ENCODE measurements around the gene LTB4R2. TPM values are rescaled to one million over a fixed set of nuclear protein-coding genes. Genes with fewer than 3 reads are reported as not detected.

Gene LTB4R2
- total RNA-seq, 2 donors from 2014 or later = 17.3 to 23.3 TPM

GRCh38 chr14:24312736-24313507, 3.0 kb downstream of the LTB4R2 start:
- H3K27ac Mint-ChIP-seq = peak overlapping the region; percentile 96
- peak overlapping the region; percentile 87 for H3K4me3 Mint-ChIP-seq
- H3K27me3 Mint-ChIP-seq = no peaks in the 10 kb centered on the region
- peaks cover 63% of the 10 kb centered on the region for H3K4me1 Mint-ChIP-seq
- peaks cover 6% of the 10 kb centered on the region for H3K36me3 Mint-ChIP-seq (ENCODE audit: low read depth)
- DNase-seq (no peak), ATAC-seq (no peak)
- no peaks in the 10 kb centered on the region for H3K9me3 ChIP-seq (ENCODE audit: control insufficient read depth, low read length, poor library complexity, severe bottlenecking)

GRCh38 chr14:24313913-24314312, 4.0 kb downstream of the LTB4R2 start:
- peaks cover 59% of the 10 kb centered on the region for H3K4me1 Mint-ChIP-seq
- ATAC-seq (no peak), DNase-seq (no peak)
- peaks cover 2% of the 10 kb centered on the region for H3K27me3 Mint-ChIP-seq
- peaks cover 3% of the 10 kb centered on the region for H3K36me3 Mint-ChIP-seq (ENCODE audit: low read depth)
- peak overlapping the region; percentile 87 for H3K4me3 Mint-ChIP-seq
- H3K9me3 ChIP-seq (ENCODE audit: control insufficient read depth, low read length, poor library complexity, severe bottlenecking) = no peaks in the 10 kb centered on the region
- peak overlapping the region; percentile 96 for H3K27ac Mint-ChIP-seq

GRCh38 chr14:24314377-24315193, 4.6 kb downstream of the LTB4R2 start:
- H3K36me3 Mint-ChIP-seq (ENCODE audit: low read depth) = peaks cover 3% of the 10 kb centered on the region
- H3K27ac Mint-ChIP-seq = peak overlapping the region; percentile 96
- peaks cover 52% of the 10 kb centered on the region for H3K4me1 Mint-ChIP-seq
- ATAC-seq (no peak), DNase-seq (no peak)
- peak overlapping the region; percentile 87 for H3K4me3 Mint-ChIP-seq
- H3K9me3 ChIP-seq (ENCODE audit: control insufficient read depth, low read length, poor library complexity, severe bottlenecking) = no peaks in the 10 kb centered on the region
- H3K27me3 Mint-ChIP-seq = peaks cover 9% of the 10 kb centered on the region

- no peaks in the 10 kb centered on the region for H3K9me3 ChIP-seq (ENCODE audit: control insufficient read depth, low read length, poor library complexity, severe bottlenecking)
- H3K4me1 Mint-ChIP-seq = peaks cover 47% of the 10 kb centered on the region
- DNase-seq (no peak), ATAC-seq (no peak)
- H3K27ac Mint-ChIP-seq = peak overlapping the region; percentile 96
- H3K4me3 Mint-ChIP-seq = peak overlapping the region; percentile 87
- H3K27me3 Mint-ChIP-seq = peaks cover 16% of the 10 kb centered on the region
- peaks cover 3% of the 10 kb centered on the region for H3K36me3 Mint-ChIP-seq (ENCODE audit: low read depth)
Observed at GRCh38 chr14:24315243-24315806, 5.4 kb downstream of the LTB4R2 start.

GRCh38 chr14:24315807-24316596, 6.1 kb downstream of the LTB4R2 start:
- Mint-ChIP-seq H3K27ac (peak overlapping the region; percentile 96), H3K4me3 (peak overlapping the region; percentile 61), H3K27me3 (peaks cover 18% of the 10 kb centered on the region), H3K4me1 (peaks cover 46% of the 10 kb centered on the region), H3K36me3 (ENCODE audit: low read depth) (peaks cover 3% of the 10 kb centered on the region)
- H3K9me3 ChIP-seq (ENCODE audit: control insufficient read depth, low read length, poor library complexity, severe bottlenecking) = no peaks in the 10 kb centered on the region
- ATAC-seq (no peak), DNase-seq (no peak)

- Mint-ChIP-seq H3K36me3 (ENCODE audit: low read depth) (peaks cover 3% of the 10 kb centered on the region), H3K27me3 (peaks cover 18% of the 10 kb centered on the region), H3K27ac (no peak overlapping the region), H3K4me1 (peaks cover 43% of the 10 kb centered on the region), H3K4me3 (no peak overlapping the region)
- DNase-seq (no peak), ATAC-seq (no peak)
- no peaks in the 10 kb centered on the region for H3K9me3 ChIP-seq (ENCODE audit: control insufficient read depth, low read length, poor library complexity, severe bottlenecking)
Observed at GRCh38 chr14:24316597-24316950, 6.6 kb downstream of the LTB4R2 start.

GRCh38 chr14:24317141-24317928, 7.4 kb downstream of the LTB4R2 start:
- peaks cover 18% of the 10 kb centered on the region for H3K27me3 Mint-ChIP-seq
- no peak overlapping the region for H3K27ac Mint-ChIP-seq
- H3K4me1 Mint-ChIP-seq = peaks cover 39% of the 10 kb centered on the region

GRCh38 chr14:24321212-24321975, 11.5 kb downstream of the LTB4R2 start:
- no peak for ATAC-seq
- no peak for DNase-seq
- Mint-ChIP-seq H3K27me3 (peaks cover 25% of the 10 kb centered on the region), H3K4me1 (peaks cover 13% of the 10 kb centered on the region), H3K4me3 (no peak overlapping the region), H3K27ac (no peak overlapping the region), H3K36me3 (ENCODE audit: low read depth) (no peaks in the 10 kb centered on the region)
- H3K9me3 ChIP-seq (ENCODE audit: control insufficient read depth, low read length, poor library complexity, severe bottlenecking) = no peaks in the 10 kb centered on the region

More at GRCh38 chr14:24317141-24317928, 7.4 kb downstream of the LTB4R2 start:
- ATAC-seq (no peak), DNase-seq (no peak)
- H3K36me3 Mint-ChIP-seq (ENCODE audit: low read depth) = peaks cover 3% of the 10 kb centered on the region
- no peaks in the 10 kb centered on the region for H3K9me3 ChIP-seq (ENCODE audit: control insufficient read depth, low read length, poor library complexity, severe bottlenecking)
- no peak overlapping the region for H3K4me3 Mint-ChIP-seq

GRCh38 chr14:24322672-24323071, 12.7 kb downstream of the LTB4R2 start:
- ATAC-seq = no peak
- Mint-ChIP-seq H3K27ac (no peak overlapping the region), H3K4me3 (no peak overlapping the region), H3K4me1 (peaks cover 16% of the 10 kb centered on the region), H3K27me3 (peaks cover 25% of the 10 kb centered on the region), H3K36me3 (ENCODE audit: low read depth) (no peaks in the 10 kb centered on the region)
- no peak for DNase-seq
- H3K9me3 ChIP-seq (ENCODE audit: control insufficient read depth, low read length, poor library complexity, severe bottlenecking) = no peaks in the 10 kb centered on the region

- ATAC-seq (no peak), DNase-seq (no peak)
- H3K9me3 ChIP-seq (ENCODE audit: control insufficient read depth, low read length, poor library complexity, severe bottlenecking) = no peaks in the 10 kb centered on the region
- Mint-ChIP-seq H3K4me1 (peaks cover 16% of the 10 kb centered on the region), H3K27me3 (peaks cover 25% of the 10 kb centered on the region), H3K4me3 (no peak overlapping the region), H3K36me3 (ENCODE audit: low read depth) (no peaks in the 10 kb centered on the region), H3K27ac (peak overlapping the region; percentile 24)
Observed at GRCh38 chr14:24323341-24323740, 13.4 kb downstream of the LTB4R2 start.

GRCh38 chr14:24324024-24324423, 14.1 kb downstream of the LTB4R2 start:
- no peak overlapping the region for H3K4me3 Mint-ChIP-seq

More at GRCh38 chr14:24324024-24324423, 14.1 kb downstream of the LTB4R2 start:
- no peak overlapping the region for H3K27ac Mint-ChIP-seq
- no peak for ATAC-seq
- DNase-seq = no peak
- no peaks in the 10 kb centered on the region for H3K9me3 ChIP-seq (ENCODE audit: control insufficient read depth, low read length, poor library complexity, severe bottlenecking)
- H3K36me3 Mint-ChIP-seq (ENCODE audit: low read depth) = no peaks in the 10 kb centered on the region
- H3K4me1 Mint-ChIP-seq = peaks cover 19% of the 10 kb centered on the region
- H3K27me3 Mint-ChIP-seq = peaks cover 22% of the 10 kb centered on the region
